Measurements from ENCODE around the gene POC5. TPM values are rescaled to one million over a fixed set of nuclear protein-coding genes. Genes with fewer than 3 reads are reported as not detected.
"Not testable (repeated sequence)": the region's sequence is repeated elsewhere in the genome, so short reads cannot be mapped to it uniquely, and the experiment has no call there.

Gene POC5
- polyA plus RNA-seq, 1 donor = 21.7 TPM

DNA sequence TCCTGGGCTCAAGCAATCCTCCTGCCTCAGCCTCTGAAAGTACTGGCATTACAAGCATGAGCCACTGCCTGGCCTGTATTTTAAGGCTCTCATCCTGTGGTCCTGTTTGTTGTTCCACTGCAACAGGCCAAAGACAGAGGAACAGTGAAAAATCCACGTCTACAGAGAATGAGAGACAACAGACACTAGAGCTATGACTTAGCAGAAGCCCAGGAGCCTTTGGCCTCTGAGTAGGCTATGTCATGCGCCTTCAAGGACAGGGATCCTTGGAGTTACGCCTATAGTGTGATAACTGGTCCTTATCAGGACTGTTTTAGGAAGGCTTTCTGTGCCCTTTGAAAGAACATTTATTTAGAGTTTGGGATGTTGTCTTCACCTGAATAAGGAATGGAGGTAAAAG, 10.5 kb downstream of the POC5 start:
- DNase-seq = no peak

GRCh38 chr5:75706016-75706415, 11.2 kb downstream of the POC5 start:
- no peak for DNase-seq

DNA sequence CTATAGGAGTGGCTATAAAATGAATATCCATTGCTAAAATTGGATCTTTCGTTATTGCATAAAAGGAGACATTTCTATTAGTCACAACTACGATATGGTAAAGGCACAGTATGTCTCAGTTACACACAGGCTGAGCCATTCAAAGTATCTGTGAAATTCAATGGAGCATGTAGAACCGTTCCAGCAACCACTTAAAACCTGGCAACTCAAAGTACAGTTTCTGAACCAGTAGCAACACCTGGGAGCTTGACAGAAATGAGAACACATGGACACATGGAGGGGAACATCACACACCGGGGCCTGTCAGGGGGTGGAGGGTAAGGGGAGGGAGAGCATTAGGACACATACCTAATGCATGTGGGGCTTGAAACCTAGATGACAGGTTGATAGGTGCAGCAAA, 15.4 kb downstream of the POC5 start:
- no peak for DNase-seq

DNA sequence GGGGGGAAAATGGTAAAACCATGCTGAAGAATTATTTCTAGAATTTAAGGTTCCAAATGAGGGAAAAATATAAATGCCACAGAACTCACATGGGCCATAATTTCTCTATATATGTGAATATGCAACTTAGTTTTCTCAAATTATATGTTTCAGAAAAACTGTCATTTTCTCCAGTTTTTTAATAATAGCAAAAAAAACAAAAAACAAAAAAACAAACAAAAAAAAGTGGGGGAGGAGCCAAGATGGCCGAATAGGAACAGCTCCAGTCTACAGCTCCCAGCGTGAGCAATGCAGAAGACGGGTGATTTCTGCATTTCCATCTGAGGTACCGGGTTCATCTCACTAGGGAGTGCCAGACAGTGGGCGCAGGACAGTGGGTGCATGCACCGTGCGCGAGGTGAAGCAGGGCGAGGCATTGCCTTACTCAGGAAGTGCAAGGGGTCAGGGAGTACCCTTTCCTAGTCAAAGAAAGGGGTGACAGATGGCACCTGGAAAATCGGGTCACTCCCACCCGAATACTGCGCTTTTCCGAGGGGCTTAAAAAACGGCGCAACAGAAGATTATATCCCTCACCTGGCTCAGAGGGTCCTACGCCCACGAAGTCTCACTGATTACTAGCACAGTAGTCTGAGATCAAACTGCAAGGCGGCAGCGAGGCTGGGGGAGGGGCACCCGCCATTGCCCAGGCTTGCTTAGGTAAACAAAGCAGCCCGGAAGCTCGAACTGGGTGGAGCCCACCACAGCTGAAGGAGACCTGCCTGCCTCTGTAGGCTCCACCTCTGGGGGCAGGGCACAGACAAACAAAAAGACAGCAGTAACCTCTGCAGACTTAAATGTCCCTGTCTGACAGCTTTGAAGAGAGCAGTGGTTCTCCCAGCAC, 21.5 kb downstream of the POC5 start:
- DNase-seq = not testable (repeated sequence)

DNA sequence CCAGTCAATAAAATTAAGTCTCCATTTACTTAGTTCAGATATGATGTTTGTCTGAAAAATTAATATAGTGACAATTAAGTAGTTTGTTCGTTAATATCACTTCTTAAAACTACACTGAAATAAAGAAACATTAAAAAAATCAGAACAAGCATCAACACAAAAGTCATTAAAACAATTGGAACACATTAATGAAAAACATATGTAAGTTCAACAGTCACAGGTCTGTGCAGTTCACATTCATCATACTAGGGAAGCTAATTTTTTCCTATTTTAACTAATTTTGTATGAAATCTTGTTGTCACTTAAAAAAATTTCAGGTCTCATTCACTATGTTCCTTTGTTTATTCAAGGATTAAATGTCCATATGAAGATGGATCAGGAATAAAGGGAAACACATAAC, 22.5 kb downstream of the POC5 start:
- DNase-seq = no peak

- no peak for DNase-seq
Measured at GRCh38 chr5:75690669-75691068, 26.6 kb downstream of the POC5 start.

DNA sequence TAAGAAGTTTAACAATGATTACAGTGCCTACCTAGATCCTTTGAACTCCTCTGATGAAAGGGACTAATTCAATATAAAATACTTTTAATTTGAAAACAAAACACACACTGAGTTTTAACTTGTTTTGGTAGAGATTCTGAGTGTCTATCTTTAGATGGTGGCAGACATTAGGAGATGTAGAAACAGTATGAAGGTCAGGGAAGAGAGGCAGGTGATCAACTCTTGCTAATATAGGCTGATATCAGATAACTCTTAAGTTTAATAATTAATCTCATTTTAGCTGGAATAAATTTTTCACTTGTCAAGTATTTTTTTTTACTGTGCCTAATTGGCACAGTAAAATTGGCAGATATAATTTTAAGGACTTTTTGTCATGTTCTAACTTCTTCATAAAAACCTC, 30.8 kb downstream of the POC5 start:
- DNase-seq = no peak

- DNase-seq = no peak
Measured at GRCh38 chr5:75685141-75685540, 32.1 kb downstream of the POC5 start.

DNA sequence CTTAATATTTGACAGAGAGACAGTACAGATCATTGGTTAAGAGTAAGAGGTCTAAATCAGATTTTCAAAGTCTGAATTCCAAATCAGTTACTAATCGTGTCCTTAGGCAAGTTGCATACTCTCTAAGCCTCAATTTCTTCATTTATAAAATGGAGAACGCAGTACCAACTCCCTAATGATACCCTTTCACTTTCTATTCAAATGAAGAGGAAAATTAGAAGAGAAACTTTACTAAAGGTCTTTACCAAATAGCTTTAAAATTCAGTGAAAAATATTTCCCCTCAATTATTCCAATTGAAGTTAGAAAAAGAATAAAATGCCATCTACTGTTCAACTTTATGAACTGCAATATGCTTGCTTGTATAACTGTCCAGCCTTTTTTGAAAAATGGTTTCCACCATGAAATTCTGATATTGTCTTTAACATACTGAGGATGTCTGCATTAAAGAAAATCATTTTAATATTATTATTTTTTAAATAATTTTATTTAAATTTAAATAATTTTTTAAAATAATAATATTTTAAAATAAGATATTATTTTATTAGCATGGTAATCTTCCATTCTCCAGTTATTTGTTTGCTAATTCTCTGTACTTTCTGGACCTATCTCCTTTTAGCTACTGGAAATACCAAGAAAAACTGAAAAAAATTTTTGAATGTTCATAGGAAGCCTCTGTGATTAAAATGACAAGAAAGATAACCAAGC, 36.0 kb downstream of the POC5 start:
- peak; percentile 55 for DNase-seq

DNA sequence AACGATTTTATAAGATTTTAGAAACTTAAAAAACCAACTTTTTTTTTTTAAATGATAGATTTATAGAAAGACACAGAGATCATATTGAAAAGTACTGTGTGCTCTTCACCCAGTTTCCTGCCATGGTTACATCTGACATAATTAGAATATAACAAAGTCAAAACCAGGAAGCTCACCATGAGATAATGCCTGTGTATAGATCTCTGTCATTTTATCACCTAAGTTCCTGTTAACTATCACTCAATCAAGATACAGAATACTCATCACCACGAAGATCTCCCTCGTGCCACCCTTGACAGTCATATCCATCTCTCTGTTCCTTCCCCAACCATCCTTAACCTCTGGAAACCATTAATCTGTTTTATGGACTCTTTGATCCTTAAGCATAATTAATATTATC, 39.1 kb downstream of the POC5 start:
- no peak for DNase-seq

- DNase-seq = no peak
Measured at GRCh38 chr5:75677607-75678006, 39.6 kb downstream of the POC5 start.

GRCh38 chr5:75675783-75676182, 41.5 kb downstream of the POC5 start:
- no peak for DNase-seq

DNA sequence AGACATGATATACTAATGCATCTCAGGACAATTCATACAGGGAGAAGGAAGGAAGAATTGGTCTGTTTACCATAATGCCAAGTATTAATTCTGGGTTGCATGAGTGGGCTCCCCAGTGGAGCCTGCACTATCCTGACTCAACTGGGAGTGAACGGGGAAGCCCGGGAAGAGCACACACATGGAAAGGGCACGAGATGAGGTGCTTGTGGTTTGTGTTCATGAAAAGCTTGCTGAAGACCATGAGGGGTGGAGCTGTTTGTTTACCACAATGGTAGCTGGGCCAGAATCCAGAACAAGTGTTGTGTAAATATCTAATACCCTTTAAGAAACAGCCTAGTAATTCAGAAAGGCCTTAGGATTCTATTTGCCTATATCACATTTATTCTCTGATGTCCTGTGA, 44.6 kb downstream of the POC5 start:
- DNase-seq = no peak

GRCh38 chr5:75671506-75671905, 45.7 kb downstream of the POC5 start:
- DNase-seq = no peak

GRCh38 chr5:75670577-75670976, 46.7 kb downstream of the POC5 start:
- peak; percentile 54 for DNase-seq

- no peak for DNase-seq
Measured at GRCh38 chr5:75668977-75669689, 48.1 kb downstream of the POC5 start.

DNA sequence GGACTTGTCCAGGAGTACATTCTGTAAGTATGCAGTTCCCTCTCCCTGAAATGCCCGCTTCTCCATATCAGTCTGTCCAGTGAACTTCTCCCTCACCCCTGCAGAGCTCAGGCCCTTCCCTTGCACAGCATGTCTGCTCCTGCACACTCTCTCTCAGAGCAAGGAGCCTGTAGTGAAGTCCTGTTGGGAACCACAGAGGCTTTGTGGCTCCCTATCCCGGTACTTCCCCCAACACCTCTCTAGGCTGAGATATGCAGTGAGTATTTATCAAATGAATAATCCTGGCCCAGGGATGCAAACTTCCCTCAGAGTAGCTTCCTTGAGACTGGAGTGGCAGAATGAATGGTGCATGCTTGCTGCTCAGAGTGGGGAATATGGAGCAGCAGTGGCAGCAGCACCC, 48.8 kb downstream of the POC5 start:
- DNase-seq = no peak

GRCh38 chr5:75667586-75667985, 49.7 kb downstream of the POC5 start:
- DNase-seq = no peak

- DNase-seq = no peak
Measured at GRCh38 chr5:75666801-75667200, 50.4 kb downstream of the POC5 start.

DNA sequence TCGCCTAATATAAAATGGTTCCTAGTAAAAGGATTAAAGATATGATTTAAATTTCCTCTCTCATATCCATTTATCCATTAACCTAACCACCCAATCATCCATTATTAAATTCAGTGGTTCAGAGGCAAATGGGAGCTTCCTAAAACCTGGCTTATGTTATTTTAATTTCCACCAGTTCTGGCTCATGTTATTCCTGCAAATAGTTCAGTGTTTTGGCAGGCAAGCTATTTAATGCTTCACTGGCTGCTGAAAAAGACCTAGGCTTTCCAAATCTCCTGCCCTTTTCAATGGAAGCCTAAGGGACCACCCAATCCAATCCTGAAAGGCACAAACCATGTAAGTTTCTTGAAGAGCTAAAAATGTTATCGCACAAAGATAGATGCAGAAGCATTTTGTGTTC, 52.3 kb downstream of the POC5 start:
- no peak for DNase-seq

- no peak for DNase-seq
Measured at GRCh38 chr5:75663579-75664284, 53.5 kb downstream of the POC5 start.

DNA sequence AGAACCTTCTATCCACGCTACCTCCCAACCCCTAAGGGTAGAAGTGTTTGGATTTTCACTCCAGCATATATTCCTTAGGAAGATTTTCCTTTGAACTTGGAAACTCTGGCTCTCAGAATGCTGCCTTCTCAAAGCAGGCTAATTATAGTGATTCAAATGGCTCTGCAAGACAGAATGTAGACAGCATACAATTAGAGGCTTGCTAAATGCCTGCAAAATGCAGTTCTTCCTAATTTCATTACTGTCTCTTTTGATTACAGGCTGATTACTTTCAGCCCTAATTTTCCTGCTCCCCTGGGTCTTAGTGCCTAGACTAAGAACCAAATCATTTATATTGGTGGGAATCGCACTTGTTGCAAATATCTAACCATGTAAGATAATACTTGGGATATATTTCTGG, 55.2 kb downstream of the POC5 start:
- DNase-seq = no peak
